HepG2 (cell line): Measurements from ENCODE around the gene RASGRP2. TPM values are rescaled to one million over a fixed set of nuclear protein-coding genes. Genes with fewer than 3 reads are reported as not detected.

Experiments used
- ATF7 ChIP-seq, 2 experiments: fragments of 450-650 bp in 1 of 2; sonication (generic) in 1 of 2; formaldehyde crosslinking in 1 of 2; IDR thresholded peaks; 2 replicates each; pipeline versions ENCODE4 v1.4.0 to v1.6.1; 2016 to 2020; ENCODE audit warnings: antibody characterized with exemption in 1 of 2, mild to moderate bottlenecking in 1 of 2, missing genetic modification reagents in 1 of 2
- CBX1 ChIP-seq: IDR thresholded peaks from one replicate; pipeline ENCODE4 v1.6.1; 2016; ENCODE audit warnings: antibody characterized with exemption, low read depth
- CCAR2 ChIP-seq: fragments of 200-400 bp; formaldehyde crosslinking; optimal IDR thresholded peaks from 2 replicates; pipeline ENCODE3; 2018; ENCODE audit warnings: low read depth, mild to moderate bottlenecking, low read length, moderate library complexity
- DMAP1 ChIP-seq: IDR thresholded peaks from 2 replicates; pipeline ENCODE4 v1.6.1; 2016
- GABPA ChIP-seq, 2 experiments: IDR thresholded peaks; 2 replicates each; pipeline ENCODE4 v1.6.1; 2011 to 2016; ENCODE audit warnings: low read depth in 2 of 2, low read length in 1 of 2, missing biosample characterization in 1 of 2, missing genetic modification characterization in 1 of 2
- GATA4 ChIP-seq: sonication (generic); IDR thresholded peaks from 2 replicates; pipeline ENCODE4 v1.6.1; 2016; ENCODE audit warnings: antibody characterized with exemption, low read depth, borderline replicate concordance
- GATAD1 ChIP-seq: IDR thresholded peaks from 2 replicates; pipeline ENCODE4 v1.6.1; 2016; ENCODE audit warnings: missing genetic modification reagents, missing compliant biosample characterization
- GATAD2A ChIP-seq: IDR thresholded peaks from 2 replicates; pipeline ENCODE4 v1.6.1; 2016
- GLI4 ChIP-seq: sonication (generic); formaldehyde crosslinking; IDR thresholded peaks from 2 replicates; pipeline ENCODE4 v1.5.1; 2020; ENCODE audit warnings: missing genetic modification reagents, mild to moderate bottlenecking, moderate library complexity, borderline replicate concordance
- HNF1A ChIP-seq, 2 experiments: sonication (generic) in 1 of 2; formaldehyde crosslinking in 1 of 2; IDR thresholded peaks; 2 replicates each; pipeline versions ENCODE4 v1.4.0 to v1.6.1; 2016 to 2020; ENCODE audit warnings: borderline replicate concordance in 1 of 2, low read depth in 1 of 2, mild to moderate bottlenecking in 1 of 2, missing genetic modification reagents in 1 of 2
- HOXD1 ChIP-seq: sonication (generic); formaldehyde crosslinking; IDR thresholded peaks from 2 replicates; pipeline ENCODE4 v1.5.0; 2020; ENCODE audit warnings: missing genetic modification reagents
- KLF11 ChIP-seq: IDR thresholded peaks from 2 replicates; pipeline ENCODE4 v1.6.1; 2016; ENCODE audit warnings: missing compliant biosample characterization
- POLR2A ChIP-seq, 2 experiments: IDR thresholded peaks; 2 replicates each; pipeline ENCODE4 v1.6.1; 2011; ENCODE audit warnings: low read depth in 2 of 2, low read length in 2 of 2, mild to moderate bottlenecking in 1 of 2, moderate library complexity in 1 of 2; ENCODE audit not compliant: insufficient read depth in 1 of 2
- RAD51 ChIP-seq: fragments of 450-650 bp; IDR thresholded peaks from 2 replicates; pipeline ENCODE4 v1.6.1; 2016; ENCODE audit warnings: borderline replicate concordance
- RBAK ChIP-seq: sonication (generic); formaldehyde crosslinking; IDR thresholded peaks from 2 replicates; pipeline ENCODE4 v1.5.1; 2020; ENCODE audit warnings: mild to moderate bottlenecking, missing genetic modification reagents
- RBM22 ChIP-seq: fragments of 200-400 bp; formaldehyde crosslinking; optimal IDR thresholded peaks from 2 replicates; pipeline ENCODE3; 2017; ENCODE audit warnings: mild to moderate bottlenecking, low read length, moderate library complexity
- RBM39 ChIP-seq: fragments of 200-400 bp; formaldehyde crosslinking; IDR thresholded peaks from one replicate; pipeline ENCODE4 v1.6.1; 2018; ENCODE audit warnings: antibody characterized with exemption, mild to moderate bottlenecking, low read depth, low read length; ENCODE audit not compliant: poor library complexity, severe bottlenecking
- SMAD3 ChIP-seq: sonication (generic); formaldehyde crosslinking; IDR thresholded peaks from 2 replicates; pipeline ENCODE4 v1.4.0; 2020; ENCODE audit warnings: missing genetic modification reagents
- ZBTB7B ChIP-seq: sonication (generic); formaldehyde crosslinking; IDR thresholded peaks from 2 replicates; pipeline ENCODE4 v1.4.0; 2020; ENCODE audit warnings: missing genetic modification reagents
- ZFY ChIP-seq: sonication (generic); formaldehyde crosslinking; IDR thresholded peaks from 2 replicates; pipeline ENCODE4 v1.4.0; 2020; ENCODE audit warnings: missing genetic modification reagents
- ZNF512 ChIP-seq: sonication (generic); formaldehyde crosslinking; IDR thresholded peaks from 2 replicates; pipeline ENCODE4 v1.4.0; 2020; ENCODE audit warnings: mild to moderate bottlenecking, missing genetic modification reagents
- ZNF747 ChIP-seq: sonication (generic); formaldehyde crosslinking; IDR thresholded peaks from 2 replicates; pipeline ENCODE4 v1.8.1; 2023; ENCODE audit warnings: missing genetic modification reagents, mild to moderate bottlenecking, borderline replicate concordance
- ZNF792 ChIP-seq: IDR thresholded peaks from 2 replicates; pipeline ENCODE4 v1.6.1; 2016
- ZSCAN21 ChIP-seq: sonication (generic); formaldehyde crosslinking; IDR thresholded peaks from 2 replicates; pipeline ENCODE4 v1.8.0; 2022; ENCODE audit warnings: mild to moderate bottlenecking, missing genetic modification reagents, moderate library complexity, borderline replicate concordance
- ZSCAN25 ChIP-seq: sonication (generic); formaldehyde crosslinking; IDR thresholded peaks from 2 replicates; pipeline ENCODE4 v1.8.0; 2022; ENCODE audit warnings: mild to moderate bottlenecking, missing genetic modification reagents
- polyA plus RNA-seq, 8 experiments: library from polyadenylated mRNA; depleted of rRNA in 3 of 8; stranded (reverse) in 7 of 8; unstranded in 1 of 8; fragments of >200 nt; fragmentation: Illumina TruSeq in 4 of 8; extraction: Trizol in 4 of 8; gene quantifications; 2 replicates each; pipeline versions ENCODE4 v1.2.1 to v1.2.3, GENCODE V29; 2011 to 2016; ENCODE audit warnings: low read depth in 4 of 8, missing spikeins in 1 of 8, mixed read lengths in 1 of 8; ENCODE audit not compliant: insufficient read depth in 1 of 8
- total RNA-seq, 5 experiments: library from RNA; depleted of rRNA; stranded (reverse); fragments of >200 nt; fragmentation: Illumina TruSeq; extraction: Trizol; gene quantifications; 2 replicates each; pipeline ENCODE4 v1.2.3, GENCODE V29; 2016; ENCODE audit warnings: low read depth in 1 of 5

Gene RASGRP2
- total and polyA plus RNA-seq, 2 of the 13 experiments (the other 11 are each of a cell fraction or from before 2014, with no cell fraction given), result 0.61 TPM; not detected in 1

- no peak for TF ChIP-seq HNF1A (IDR thresholded peaks at IDR 0.05; ENCODE audit: low read depth)
- no peak for TF ChIP-seq HNF1A (CRISPR knock-in tag; IDR thresholded peaks at IDR 0.05; ENCODE audit: borderline replicate concordance)
- TF ChIP-seq ZNF792, result 0 out of 2 replicates have a peak, but pooled peaks have one; percentile 53
- TF ChIP-seq GABPA (IDR thresholded peaks at IDR 0.05; ENCODE audit: low read depth, low read length), result peak; percentile 31; the same call in 1 of the 2 replicates
- TF ChIP-seq GABPA (CRISPR knock-in tag; IDR thresholded peaks at IDR 0.05; ENCODE audit: low read depth), result peak; percentile 84
- TF ChIP-seq CCAR2, result no peak
- TF ChIP-seq RBAK (CRISPR knock-in tag), result 0 out of 2 replicates have a peak, but pooled peaks have one; percentile 22
- TF ChIP-seq RBM39, result peak; percentile 41
- no peak; the same call in 1 of the 2 replicates for TF ChIP-seq ZBTB7B
- TF ChIP-seq ZFY (CRISPR knock-in tag), result peak; percentile 88; the same call in 1 of the 2 replicates
- 0 out of 2 replicates have a peak, but pooled peaks have one; percentile 51 for TF ChIP-seq ZSCAN21 (CRISPR knock-in tag)
- peak; percentile 95 to 97 for TF ChIP-seq POLR2A (IDR thresholded peaks at IDR 0.05; ENCODE audit: insufficient read depth in 1 of 2, low read depth in 2 of 2, low read length in 2 of 2)
- peak; percentile 48 for TF ChIP-seq DMAP1 (CRISPR knock-in tag)
- no peak for TF ChIP-seq CBX1
- peak; percentile 88 for TF ChIP-seq ATF7 (IDR thresholded peaks at IDR 0.05)
- peak; percentile 74; the same call in 1 of the 2 replicates for TF ChIP-seq ATF7 (CRISPR knock-in tag; IDR thresholded peaks at IDR 0.05)
- 0 out of 2 replicates have a peak, but pooled peaks have one; percentile 23 for TF ChIP-seq HOXD1
- no peak for TF ChIP-seq GLI4 (CRISPR knock-in tag)
- TF ChIP-seq ZSCAN25 (CRISPR knock-in tag), result no peak; the same call in 1 of the 2 replicates
- TF ChIP-seq RBM22, result peak; percentile 30
- no peak for TF ChIP-seq ZNF512
- no peak for TF ChIP-seq GATAD2A
- TF ChIP-seq ZNF747 (CRISPR knock-in tag), result peak; percentile 66; the same call in 1 of the 2 replicates
- no peak for TF ChIP-seq RAD51
- TF ChIP-seq GATA4, result 0 out of 2 replicates have a peak, but pooled peaks have one; percentile 27
- TF ChIP-seq KLF11, result no peak
- peak; percentile 63 for TF ChIP-seq GATAD1 (CRISPR knock-in tag)
- peak; percentile 91 for TF ChIP-seq SMAD3 (CRISPR knock-in tag)
Measured at GRCh38 chr11:64778473-64779298, 34.7 kb upstream of the RASGRP2 start, which contains the start of gene SF1 (continued).
